GM12891 (cell line): ENCODE measurements around the gene LTA4H.
A peak's percentile ranks its signal among the peaks of the same experiment; 100 is the strongest.
"Not testable (repeated sequence)": the region's sequence is repeated elsewhere in the genome, so short reads cannot be mapped to it uniquely, and the experiment has no call there.

Experiments
- DNase-seq: peaks from one replicate; pipeline ENCODE4 v3.0.0; 2011; ENCODE audit warnings: low spot score; ENCODE audit not compliant: insufficient read length
- FAIRE-seq: peaks from 2 replicates; lab custom pipeline; 2011; peaks lifted over from hg19 to GRCh38; lab: Jason Lieb, UNC
- PAX5 ChIP-seq: IDR thresholded peaks from 2 replicates; pipeline ENCODE4 v1.6.1; 2011; ENCODE audit warnings: low read length, moderate library complexity, mild to moderate bottlenecking; ENCODE audit not compliant: insufficient read depth, severe bottlenecking
- POLR2A ChIP-seq: IDR thresholded peaks from 2 replicates; pipeline ENCODE4 v1.6.1; 2011; ENCODE audit warnings: low read depth, low read length, control low read depth
- POLR2AphosphoS5 ChIP-seq: IDR thresholded peaks from 2 replicates; pipeline ENCODE4 v1.6.1; 2011; ENCODE audit warnings: low read depth, low read length, control low read depth
- POU2F2 ChIP-seq: IDR thresholded peaks from 2 replicates; pipeline ENCODE4 v1.6.1; 2011; ENCODE audit warnings: low read depth, mild to moderate bottlenecking, control low read depth, low read length, moderate library complexity
- SPI1 ChIP-seq: IDR thresholded peaks from 2 replicates; pipeline ENCODE4 v1.6.1; 2011; ENCODE audit warnings: low read depth, low read length, control low read depth
- TAF1 ChIP-seq: IDR thresholded peaks from 2 replicates; pipeline ENCODE4 v1.6.1; 2011; ENCODE audit warnings: low read depth, low read length, control low read depth

Gene LTA4H

DNA sequence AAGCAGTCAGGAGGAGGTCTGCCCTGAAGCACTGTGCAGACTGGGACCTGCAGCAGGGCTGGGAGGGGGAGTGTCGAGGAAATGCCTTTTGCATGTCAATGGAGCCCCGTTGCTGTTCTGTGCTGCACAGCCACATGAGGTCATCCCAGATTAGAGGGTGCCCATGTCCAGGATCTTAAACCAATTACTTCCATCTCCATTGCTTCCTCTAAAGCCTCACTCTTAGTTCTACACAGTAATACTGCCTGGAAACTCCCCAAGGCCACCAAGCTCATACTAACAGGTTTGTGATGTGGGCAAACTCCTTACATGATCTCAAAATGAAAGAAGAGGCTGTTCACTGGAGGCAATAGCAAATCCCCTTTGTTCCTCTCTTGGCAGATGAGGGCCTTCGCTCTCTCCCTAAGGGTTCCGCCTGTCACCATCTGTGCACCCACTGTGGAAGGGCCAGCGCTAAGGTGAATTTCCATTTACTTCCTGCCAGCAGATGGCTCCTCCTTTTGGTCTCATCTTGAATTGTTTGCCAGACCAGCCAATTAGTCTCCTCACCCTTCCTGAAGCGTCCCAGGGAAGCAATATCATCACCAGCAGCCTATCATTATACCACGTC lies 35.4 kb upstream of the LTA4H start:
- TF ChIP-seq POLR2A (no peak), TAF1 (no peak), POU2F2 (no peak), SPI1 (no peak), PAX5 (no peak), POLR2AphosphoS5 (no peak)
- FAIRE-seq, result peak; percentile 57
- DNase-seq, result no peak

DNA sequence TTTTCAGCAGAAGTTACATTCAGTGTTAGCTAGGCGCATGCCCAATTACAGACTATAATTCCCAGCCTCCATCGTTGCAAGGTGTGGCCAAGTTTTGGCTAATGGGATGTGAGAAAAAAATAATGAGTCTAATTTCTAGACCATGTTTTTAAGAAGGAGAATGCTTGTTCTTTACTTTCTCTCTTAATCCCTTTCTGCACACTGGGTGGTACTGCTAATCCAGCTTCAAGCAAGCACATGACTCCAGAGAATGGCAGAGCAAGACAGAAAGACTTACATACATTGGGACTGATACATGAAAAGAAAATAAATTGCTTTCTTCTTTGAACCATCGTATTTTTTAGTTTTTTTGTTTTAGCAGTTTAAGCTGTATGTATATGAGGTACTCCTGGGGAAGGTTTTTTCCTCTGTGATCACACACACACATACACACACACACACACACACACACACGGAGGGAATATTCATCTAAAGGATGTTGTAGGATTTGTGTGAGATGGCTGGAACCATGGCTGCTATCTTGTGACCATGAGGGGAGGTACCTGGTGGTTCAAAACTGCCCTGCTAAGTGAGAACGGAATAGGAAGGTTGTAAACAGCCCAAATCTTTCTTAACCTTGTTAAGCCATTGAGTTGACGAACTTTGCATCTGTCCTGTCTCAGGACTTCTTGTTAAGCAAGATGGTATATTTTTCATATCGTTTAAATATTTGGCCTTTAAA lies 34.3 kb upstream of the LTA4H start:
- TF ChIP-seq POLR2AphosphoS5, result no peak
- FAIRE-seq (no peak), DNase-seq (no peak)

DNA sequence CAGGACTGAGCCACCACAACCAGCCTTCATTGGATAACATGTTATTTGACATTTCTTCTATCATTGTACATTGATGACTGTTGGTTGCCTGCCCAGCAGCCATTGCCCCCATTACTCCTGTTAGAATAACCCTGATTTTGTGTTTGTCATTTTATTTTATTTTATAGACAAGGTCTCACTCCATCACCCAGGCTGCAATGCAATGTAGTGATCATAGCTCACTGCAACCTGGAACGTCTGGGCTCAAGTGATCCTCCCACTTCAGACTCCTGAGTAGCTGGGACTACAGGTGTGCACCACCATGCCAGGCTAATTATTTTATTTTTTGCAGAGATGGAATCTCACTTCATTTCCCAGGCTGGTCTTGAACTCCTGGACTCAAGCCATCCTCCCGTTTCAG lies 33.2 kb upstream of the LTA4H start:
- TF ChIP-seq POLR2AphosphoS5 (no peak), SPI1 (no peak), PAX5 (no peak), POU2F2 (no peak), POLR2A (no peak), TAF1 (no peak)
- no peak for DNase-seq
- no peak for FAIRE-seq

DNA sequence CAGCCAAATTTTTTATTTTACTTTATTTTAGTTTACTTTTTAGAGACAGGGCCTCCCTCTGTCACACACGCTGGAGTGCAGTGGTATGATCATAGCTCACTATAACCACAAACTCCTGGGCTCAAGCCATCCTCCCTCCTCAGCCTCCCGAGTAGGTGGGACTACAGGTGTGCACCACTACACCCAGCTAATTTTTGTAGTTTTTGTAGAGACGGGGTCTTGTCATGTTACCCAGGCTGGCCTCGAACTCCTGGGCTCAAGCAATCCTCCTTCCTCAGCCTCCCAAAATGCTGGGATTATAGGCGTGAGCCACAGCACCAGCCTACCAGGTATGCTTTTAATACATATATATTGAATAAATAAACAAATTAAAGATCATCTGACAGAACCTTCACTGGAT lies 32.7 kb upstream of the LTA4H start:
- FAIRE-seq (no peak), DNase-seq (no peak)
- TF ChIP-seq SPI1 (no peak), POLR2A (no peak), TAF1 (no peak), POLR2AphosphoS5 (no peak), PAX5 (no peak), POU2F2 (no peak)

DNA sequence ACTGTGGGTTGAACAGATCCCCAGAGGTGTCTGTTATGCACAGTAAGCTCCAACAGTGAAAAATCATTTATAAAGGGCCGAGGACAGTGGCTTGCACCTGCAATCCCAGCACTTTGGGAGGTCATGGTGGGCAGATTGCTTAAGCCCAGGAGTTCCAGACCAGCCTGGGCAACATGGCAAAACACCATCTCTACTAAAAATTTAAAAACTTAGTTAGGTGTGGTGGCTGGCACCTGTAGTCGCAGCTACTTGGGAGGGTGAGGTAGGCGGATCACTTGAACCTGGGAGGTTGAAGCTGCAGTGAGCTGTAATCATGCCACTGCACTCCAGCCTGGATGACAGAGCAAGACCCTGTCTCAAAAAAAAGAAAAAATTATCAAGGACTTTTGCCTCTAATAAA lies 30.4 kb upstream of the LTA4H start:
- not testable (repeated sequence) for DNase-seq, FAIRE-seq

DNA sequence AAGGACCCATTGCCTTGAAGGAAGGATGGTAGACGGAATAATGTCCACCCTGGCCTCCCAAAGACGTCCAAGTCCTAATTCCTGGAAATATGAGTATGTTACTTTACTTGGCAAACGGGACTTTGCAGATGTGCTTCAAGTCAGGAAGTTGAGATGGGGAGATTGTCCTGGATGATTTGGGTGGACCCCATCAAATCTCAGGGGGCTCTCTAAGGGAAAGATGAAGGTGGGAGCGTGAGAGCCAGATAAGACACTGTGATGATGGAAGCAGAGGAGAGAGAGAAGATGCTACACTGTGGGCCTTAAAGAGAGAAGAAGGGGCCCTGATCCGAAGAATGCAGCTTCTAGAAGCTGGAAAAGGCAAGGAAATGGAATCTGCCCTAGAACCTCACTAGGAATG lies 29.6 kb upstream of the LTA4H start:
- FAIRE-seq (no peak), DNase-seq (no peak)
- TF ChIP-seq POU2F2, result no peak
- no peak for TF ChIP-seq PAX5
- TF ChIP-seq POLR2A, result no peak
- TF ChIP-seq SPI1, result no peak
- no peak for TF ChIP-seq POLR2AphosphoS5
- no peak for TF ChIP-seq TAF1

DNA sequence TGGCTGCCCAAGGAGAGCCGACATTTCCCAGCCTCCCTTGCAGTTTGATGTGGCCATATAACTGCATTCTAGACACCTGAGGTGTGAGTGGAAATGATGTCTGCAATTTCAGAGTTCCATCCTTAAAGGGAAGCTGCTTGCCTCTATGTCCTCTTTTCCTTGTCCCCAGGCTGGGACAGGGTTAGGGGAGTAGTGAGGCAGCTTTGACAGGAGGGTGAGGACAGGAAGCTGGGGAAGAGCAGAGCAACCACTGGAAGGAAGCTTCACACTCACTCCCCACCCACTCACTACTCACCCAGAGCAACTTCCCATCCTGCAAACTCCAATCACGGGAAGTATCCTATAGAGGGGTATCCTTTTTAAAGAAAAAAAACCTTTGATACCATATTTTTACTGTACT lies 28.9 kb upstream of the LTA4H start:
- FAIRE-seq (peak; percentile 64), DNase-seq (no peak)
- no peak for TF ChIP-seq SPI1
- no peak for TF ChIP-seq POLR2A
- no peak for TF ChIP-seq POU2F2
- no peak for TF ChIP-seq PAX5
- no peak for TF ChIP-seq TAF1
- no peak for TF ChIP-seq POLR2AphosphoS5

DNA sequence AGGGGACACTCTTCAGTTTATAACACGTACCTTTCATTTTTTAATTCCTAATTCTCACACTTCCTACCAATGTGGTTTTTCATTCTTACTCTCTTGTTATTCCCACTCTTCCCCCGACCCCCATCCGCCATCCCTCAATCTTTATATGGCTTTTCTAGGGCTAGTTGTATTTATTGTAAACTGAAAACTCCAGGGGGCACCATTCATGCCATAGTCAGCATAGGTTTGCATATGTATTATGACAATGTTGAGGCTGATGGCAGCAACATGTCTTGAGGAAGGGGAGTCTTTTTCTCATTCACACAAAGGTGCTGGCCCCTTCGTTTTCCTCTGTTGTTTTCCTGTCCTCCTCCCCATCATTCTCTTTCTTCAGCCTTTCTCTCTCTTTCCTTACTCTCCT lies 27.7 kb upstream of the LTA4H start:
- TF ChIP-seq TAF1, result no peak
- TF ChIP-seq PAX5, result no peak
- no peak for TF ChIP-seq POU2F2
- no peak for TF ChIP-seq POLR2AphosphoS5
- TF ChIP-seq SPI1, result no peak
- TF ChIP-seq POLR2A, result no peak
- no peak for FAIRE-seq
- DNase-seq, result no peak

DNA sequence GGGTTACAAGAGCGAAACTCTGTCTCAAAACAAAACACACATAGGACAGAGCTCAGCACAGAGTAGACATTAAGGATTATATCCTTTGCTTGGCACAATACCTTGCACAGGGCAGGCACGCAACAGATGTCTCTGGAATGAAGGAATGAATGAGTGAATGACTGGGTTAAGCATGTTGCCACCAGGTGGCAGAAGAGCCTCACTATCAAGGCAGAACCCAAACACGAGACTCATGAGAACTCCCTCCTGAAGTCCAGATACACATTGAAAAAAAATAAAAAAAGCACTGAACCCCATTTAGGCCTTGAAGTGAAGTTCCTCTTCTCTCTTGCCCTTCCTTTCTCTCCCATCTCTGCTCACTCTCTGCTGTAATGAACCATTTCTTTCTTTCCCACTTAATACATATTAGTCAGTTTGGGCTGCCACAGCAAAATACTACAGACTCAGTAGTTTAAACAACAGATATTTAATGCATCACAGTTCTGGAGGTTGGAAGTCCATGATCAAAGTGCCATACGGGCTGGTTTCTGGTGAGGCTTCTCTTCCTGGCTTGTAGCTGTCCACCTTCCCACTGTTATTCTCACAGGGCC lies 26.6 kb upstream of the LTA4H start:
- FAIRE-seq (peak; percentile 95), DNase-seq (peak; percentile 49)
- TF ChIP-seq POU2F2 (no peak), PAX5 (no peak), TAF1 (no peak), POLR2A (no peak), SPI1 (no peak), POLR2AphosphoS5 (no peak)

DNA sequence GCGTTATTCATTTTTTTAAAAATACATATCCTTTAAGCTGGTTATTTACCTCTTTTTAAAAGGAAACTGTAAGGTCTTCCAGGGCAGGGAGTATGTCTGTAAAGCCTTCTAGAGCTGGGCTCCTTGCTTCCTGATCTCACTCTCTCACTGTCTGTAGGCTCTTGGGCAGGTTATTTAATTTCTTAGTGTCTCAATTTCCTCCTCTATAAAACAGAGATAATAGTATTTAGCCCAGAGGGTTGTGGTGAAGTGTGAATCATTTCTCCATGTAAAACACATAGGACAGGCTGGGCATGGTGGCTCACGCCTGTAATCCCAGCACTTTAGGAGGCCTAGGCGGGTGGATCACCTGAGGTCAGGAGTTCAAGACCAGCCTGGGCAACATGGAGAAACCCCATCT lies 25.9 kb upstream of the LTA4H start:
- no peak for TF ChIP-seq PAX5
- no peak for TF ChIP-seq POLR2A
- TF ChIP-seq TAF1, result no peak
- no peak for TF ChIP-seq SPI1
- no peak for TF ChIP-seq POU2F2
- TF ChIP-seq POLR2AphosphoS5, result no peak
- FAIRE-seq, result no peak
- no peak for DNase-seq
